SU-DHL-6 (cell line): ENCODE measurements around the gene NSMCE1.

Experiments used
- CTCF ChIP-seq: fragments of 200-600 bp; sonication (generic); IDR thresholded peaks from one replicate; pipeline ENCODE4 v1.5.1; 2017; ENCODE audit warnings: antibody characterized with exemption, mild to moderate bottlenecking, low read length, moderate library complexity; ENCODE audit not compliant: insufficient read depth, poor library complexity, severe bottlenecking
- EZH2phosphoT487 ChIP-seq: fragments of 200-600 bp; sonication (generic), shearing (Covaris generic); conservative IDR thresholded peaks from 2 replicates; pipeline ENCODE4 v1.6.1; 2018; ENCODE audit warnings: mild to moderate bottlenecking, antibody characterized with exemption, low read length, moderate library complexity, mixed read lengths

DNA sequence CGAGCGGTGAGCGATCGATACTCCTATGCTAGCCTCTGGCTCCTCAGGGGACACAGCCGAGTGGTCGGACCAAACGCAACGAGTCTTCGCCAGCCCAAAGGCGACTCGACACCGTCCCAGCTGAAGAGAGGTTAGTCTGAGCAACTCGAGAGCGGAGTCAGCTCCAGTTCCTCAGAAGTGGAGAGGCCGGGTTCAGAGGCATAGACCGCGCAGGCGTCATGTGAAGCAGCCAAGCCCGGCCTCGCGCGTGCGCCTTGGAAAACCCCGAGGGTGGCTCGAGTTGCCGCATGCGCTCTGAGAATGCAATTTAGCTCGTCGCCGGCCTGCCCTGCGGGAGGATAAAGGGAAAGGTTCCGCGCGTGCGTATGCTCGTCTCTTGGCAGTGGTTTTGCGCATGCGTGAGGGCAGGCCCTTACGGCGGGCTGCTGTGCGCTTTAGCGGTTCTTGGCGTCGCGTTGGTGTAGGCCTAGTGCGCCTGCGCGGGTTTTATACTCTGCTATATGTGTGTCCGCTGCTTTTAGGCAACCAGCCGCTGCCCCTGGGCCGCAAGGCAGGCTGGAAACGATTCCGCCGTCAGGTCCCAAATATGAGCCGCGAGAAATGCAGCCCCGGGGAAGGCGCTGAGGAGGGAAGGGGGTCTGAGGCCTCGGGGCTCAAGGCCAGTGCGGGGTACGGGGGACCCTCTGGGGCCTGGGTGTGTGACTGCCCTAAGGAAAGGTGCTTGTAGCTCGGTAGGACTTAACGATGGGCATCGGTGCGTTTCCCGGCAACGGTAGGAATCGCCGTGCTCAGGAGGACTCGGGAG lies 64.9 kb downstream of the NSMCE1 start, which contains the start of gene KDM8:
- TF ChIP-seq CTCF (no peak), EZH2phosphoT487 (no peak)
